Measurements from ENCODE around the gene TPSB2. TPM values are rescaled to one million over a fixed set of nuclear protein-coding genes. Genes with fewer than 3 reads are reported as not detected.

Gene TPSB2
- total and polyA plus RNA-seq, 2 experiments from 2014 or later, result not detected

DNA sequence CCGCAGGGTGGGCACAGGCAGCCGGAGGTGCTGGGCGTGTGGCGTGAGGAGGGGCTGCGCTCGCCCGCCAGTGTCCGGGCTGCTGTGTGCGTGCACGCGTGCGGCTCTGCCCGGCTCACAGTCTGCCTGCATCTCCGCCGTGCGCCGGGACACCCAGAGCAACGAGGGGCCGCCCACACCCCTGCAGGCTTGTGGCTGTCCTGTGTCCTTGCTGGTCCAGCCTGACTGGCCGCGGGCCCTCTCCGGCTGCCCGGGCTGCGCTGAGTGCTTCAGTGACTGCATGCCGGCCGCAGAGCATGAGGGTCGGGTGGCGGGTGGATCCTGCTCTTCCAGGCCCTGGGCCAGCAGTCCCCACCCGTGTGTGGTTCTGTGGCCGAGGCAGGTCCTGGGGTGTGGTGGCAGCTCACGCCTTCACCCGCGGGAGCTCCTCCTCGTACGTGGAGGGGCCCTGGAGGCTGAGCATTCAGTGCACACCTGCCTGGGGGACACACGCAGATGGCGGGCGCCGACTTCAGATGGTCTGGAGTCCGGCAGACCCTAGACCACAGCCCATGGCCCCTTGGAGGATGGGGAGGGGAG lies 17.3 kb downstream of the TPSB2 start:
- Histone ChIP-seq H3K27me3 (replicated peaks; ENCODE audit: insufficient read depth) (no peaks in the 10 kb centered on the region), H3K9me3 (ENCODE audit: low read depth) (no peaks in the 10 kb centered on the region), H3K9me2 (ENCODE audit: insufficient read depth) (no peaks in the 10 kb centered on the region), H4K20me1 (ENCODE audit: insufficient read depth) (no peaks in the 10 kb centered on the region), H3K27ac (no peak overlapping the region), H3K36me3 (ENCODE audit: low read depth) (no peaks in the 10 kb centered on the region), H3K9ac (no peak overlapping the region), H3F3A (ENCODE audit: insufficient read depth) (no peaks in the 10 kb centered on the region), H3K79me2 (ENCODE audit: insufficient read depth) (no peaks in the 10 kb centered on the region), H3K4me2 (ENCODE audit: unreplicated experiment) (no peak overlapping the region), H2AFZ (no peak overlapping the region), H3K4me1 (ENCODE audit: insufficient read depth) (no peaks in the 10 kb centered on the region), H3K4me3 (no peak overlapping the region)
- WGBS, 2 experiments (ENCODE audit: low coverage in 1 of 2, low lambda C conversion rate in 2 of 2, missing lambda C conversion rate in 2 of 2), result 69 to 80% methylated on average over 14 to 40 of the region's 40 CpGs
- no peak for DNase-seq
- TF ChIP-seq EZH2 (IDR thresholded peaks at IDR 0.05; ENCODE audit: insufficient read depth, poor library complexity, severe bottlenecking) (no peak), EZH2phosphoT487 (IDR thresholded peaks at IDR 0.05; ENCODE audit: insufficient read depth, low read depth) (no peak)
- in situ Hi-C loops (cut with MboI), result no loop called here

DNA sequence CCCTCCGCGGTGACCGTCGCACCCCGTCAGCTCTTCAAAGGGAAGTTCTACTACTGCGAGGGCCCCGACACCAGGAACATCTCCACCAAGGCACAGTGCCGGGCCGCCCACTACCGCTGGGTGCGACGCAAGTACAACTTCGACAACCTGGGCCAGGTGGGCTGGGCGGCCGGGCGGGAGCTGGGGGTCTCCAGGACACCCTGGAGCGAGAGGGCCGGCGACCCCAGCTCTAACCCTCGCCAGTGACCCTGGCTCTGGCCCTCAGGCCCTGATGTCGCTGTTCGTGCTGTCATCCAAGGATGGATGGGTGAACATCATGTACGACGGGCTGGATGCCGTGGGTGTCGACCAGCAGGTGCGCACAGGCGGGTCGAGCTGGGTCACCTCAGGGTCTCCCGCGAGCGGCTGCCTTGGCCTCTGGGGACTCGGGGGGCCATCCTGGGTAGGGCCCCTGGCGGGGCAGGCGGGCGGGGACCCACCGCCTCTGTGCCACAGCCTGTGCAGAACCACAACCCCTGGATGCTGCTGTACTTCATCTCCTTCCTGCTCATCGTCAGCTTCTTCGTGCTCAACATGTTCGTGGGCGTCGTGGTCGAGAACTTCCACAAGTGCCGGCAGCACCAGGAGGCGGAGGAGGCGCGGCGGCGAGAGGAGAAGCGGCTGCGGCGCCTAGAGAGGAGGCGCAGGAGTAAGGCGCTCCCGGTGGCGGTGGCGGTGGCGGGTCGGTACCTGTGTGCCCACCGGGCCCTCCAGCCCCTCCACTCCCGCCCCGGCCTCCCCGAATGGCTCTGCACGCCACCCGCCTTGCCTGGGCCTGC lies 18.3 kb downstream of the TPSB2 start:
- H2AFZ ChIP-seq, result no peak overlapping the region
- no peaks in the 10 kb centered on the region for H3K27me3 ChIP-seq (replicated peaks; ENCODE audit: insufficient read depth)
- 84 to 88% methylated on average over 33 to 65 of the region's 65 CpGs for WGBS, 2 experiments (ENCODE audit: low coverage in 1 of 2, low lambda C conversion rate in 2 of 2, missing lambda C conversion rate in 2 of 2)
- TF ChIP-seq EZH2 (IDR thresholded peaks at IDR 0.05; ENCODE audit: insufficient read depth, poor library complexity, severe bottlenecking) (no peak), EZH2phosphoT487 (IDR thresholded peaks at IDR 0.05; ENCODE audit: insufficient read depth, low read depth) (no peak)
- no peaks in the 10 kb centered on the region for H3K9me3 ChIP-seq (ENCODE audit: low read depth)
- H3K9me2 ChIP-seq (ENCODE audit: insufficient read depth), result no peaks in the 10 kb centered on the region
- H3K4me2 ChIP-seq (ENCODE audit: unreplicated experiment), result no peak overlapping the region
- no peak overlapping the region for H3K27ac ChIP-seq
- no peaks in the 10 kb centered on the region for H3K4me1 ChIP-seq (ENCODE audit: insufficient read depth)
- no peaks in the 10 kb centered on the region for H4K20me1 ChIP-seq (ENCODE audit: insufficient read depth)
- in situ Hi-C loops (cut with MboI), result no loop called here
- H3K79me2 ChIP-seq (ENCODE audit: insufficient read depth), result no peaks in the 10 kb centered on the region
- H3K36me3 ChIP-seq (ENCODE audit: low read depth), result no peaks in the 10 kb centered on the region
- H3K4me3 ChIP-seq, result no peak overlapping the region
- no peak overlapping the region for H3K9ac ChIP-seq
- DNase-seq, result no peak
- H3F3A ChIP-seq (ENCODE audit: insufficient read depth), result no peaks in the 10 kb centered on the region

DNA sequence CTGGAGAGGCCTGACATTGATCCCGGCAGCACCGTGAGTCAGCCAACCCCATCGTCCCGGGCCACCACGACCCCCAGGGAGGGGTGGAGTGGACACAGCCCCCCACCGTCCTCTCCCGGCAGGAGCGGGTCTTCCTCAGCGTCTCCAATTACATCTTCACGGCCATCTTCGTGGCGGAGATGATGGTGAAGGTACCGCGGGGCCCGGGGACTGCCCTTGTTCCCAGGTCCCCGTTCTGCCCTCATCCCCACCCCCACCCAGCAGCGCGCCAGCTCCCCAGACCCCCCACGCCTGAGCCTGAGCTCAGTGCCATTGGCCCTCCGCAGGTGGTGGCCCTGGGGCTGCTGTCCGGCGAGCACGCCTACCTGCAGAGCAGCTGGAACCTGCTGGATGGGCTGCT lies 19.5 kb downstream of the TPSB2 start:
- Histone ChIP-seq H3F3A (ENCODE audit: insufficient read depth) (no peaks in the 10 kb centered on the region), H3K4me1 (ENCODE audit: insufficient read depth) (no peaks in the 10 kb centered on the region), H2AFZ (no peak overlapping the region), H4K20me1 (ENCODE audit: insufficient read depth) (no peaks in the 10 kb centered on the region), H3K9me2 (ENCODE audit: insufficient read depth) (no peaks in the 10 kb centered on the region), H3K4me3 (no peak overlapping the region), H3K36me3 (ENCODE audit: low read depth) (no peaks in the 10 kb centered on the region), H3K27me3 (replicated peaks; ENCODE audit: insufficient read depth) (no peaks in the 10 kb centered on the region), H3K9ac (no peak overlapping the region), H3K79me2 (ENCODE audit: insufficient read depth) (no peaks in the 10 kb centered on the region), H3K9me3 (ENCODE audit: low read depth) (no peaks in the 10 kb centered on the region), H3K27ac (no peak overlapping the region), H3K4me2 (ENCODE audit: unreplicated experiment) (no peak overlapping the region)
- in situ Hi-C loops (cut with MboI), result no loop called here
- 82 to 84% methylated on average over 10 to 23 of the region's 23 CpGs for WGBS, 2 experiments (ENCODE audit: low coverage in 1 of 2, low lambda C conversion rate in 2 of 2, missing lambda C conversion rate in 2 of 2)
- TF ChIP-seq EZH2 (IDR thresholded peaks at IDR 0.05; ENCODE audit: insufficient read depth, poor library complexity, severe bottlenecking), result no peak
- no peak for TF ChIP-seq EZH2phosphoT487 (IDR thresholded peaks at IDR 0.05; ENCODE audit: insufficient read depth, low read depth)
- no peak for DNase-seq

DNA sequence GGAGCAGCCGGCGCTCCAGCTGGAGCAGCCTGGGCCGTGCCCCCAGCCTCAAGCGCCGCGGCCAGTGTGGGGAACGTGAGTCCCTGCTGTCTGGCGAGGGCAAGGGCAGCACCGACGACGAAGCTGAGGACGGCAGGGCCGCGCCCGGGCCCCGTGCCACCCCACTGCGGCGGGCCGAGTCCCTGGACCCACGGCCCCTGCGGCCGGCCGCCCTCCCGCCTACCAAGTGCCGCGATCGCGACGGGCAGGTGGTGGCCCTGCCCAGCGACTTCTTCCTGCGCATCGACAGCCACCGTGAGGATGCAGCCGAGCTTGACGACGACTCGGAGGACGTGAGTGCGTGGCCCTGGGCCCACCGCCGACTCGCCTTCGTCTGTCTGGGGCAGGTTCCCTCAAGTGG lies 20.9 kb downstream of the TPSB2 start:
- no peak overlapping the region for H3K4me2 ChIP-seq (ENCODE audit: unreplicated experiment)
- no peak overlapping the region for H3K9ac ChIP-seq
- no peak overlapping the region for H3K27ac ChIP-seq
- H3F3A ChIP-seq (ENCODE audit: insufficient read depth), result no peaks in the 10 kb centered on the region
- no peaks in the 10 kb centered on the region for H4K20me1 ChIP-seq (ENCODE audit: insufficient read depth)
- H2AFZ ChIP-seq, result no peak overlapping the region
- in situ Hi-C loops (cut with MboI), result no loop called here
- WGBS, 2 experiments (ENCODE audit: low coverage in 1 of 2, low lambda C conversion rate in 2 of 2, missing lambda C conversion rate in 2 of 2), result 84 to 89% methylated on average over 31 to 37 of the region's 43 CpGs
- no peaks in the 10 kb centered on the region for H3K79me2 ChIP-seq (ENCODE audit: insufficient read depth)
- no peaks in the 10 kb centered on the region for H3K9me2 ChIP-seq (ENCODE audit: insufficient read depth)
- DNase-seq, result no peak
- no peaks in the 10 kb centered on the region for H3K4me1 ChIP-seq (ENCODE audit: insufficient read depth)
- TF ChIP-seq EZH2phosphoT487 (IDR thresholded peaks at IDR 0.05; ENCODE audit: insufficient read depth, low read depth) (no peak), EZH2 (IDR thresholded peaks at IDR 0.05; ENCODE audit: insufficient read depth, poor library complexity, severe bottlenecking) (no peak)
- H3K9me3 ChIP-seq (ENCODE audit: low read depth), result no peaks in the 10 kb centered on the region
- H3K27me3 ChIP-seq (replicated peaks; ENCODE audit: insufficient read depth), result no peaks in the 10 kb centered on the region
- H3K4me3 ChIP-seq, result no peak overlapping the region
- H3K36me3 ChIP-seq (ENCODE audit: low read depth), result no peaks in the 10 kb centered on the region

Measured in GM23248 (cell line).